Colonic mucosa (tissue), 4 donors: ENCODE data around the gene SLC36A3. TPM values are rescaled to one million over a fixed set of nuclear protein-coding genes. Genes with fewer than 3 reads are reported as not detected.
"Not testable (repeated sequence)": the region's sequence is repeated elsewhere in the genome, so short reads cannot be mapped to it uniquely, and the experiment has no call there.

Experiments
- DNase-seq: peaks from one replicate; pipeline ENCODE4 v3.0.0-alpha.2; 2020
- H3K27ac ChIP-seq: fragments of 200-600 bp; one replicate; pipeline ENCODE4 v1.8.0; 2021
- H3K27me3 ChIP-seq: fragments of 200-600 bp; one replicate; pipeline ENCODE4 v1.8.0; 2021
- H3K36me3 ChIP-seq: fragments of 200-600 bp; one replicate; pipeline ENCODE4 v1.8.0; 2021
- H3K4me1 ChIP-seq: fragments of 200-600 bp; one replicate; pipeline ENCODE4 v1.8.0; 2021; ENCODE audit warnings: mild to moderate bottlenecking
- H3K4me3 ChIP-seq: fragments of 200-600 bp; one replicate; pipeline ENCODE4 v1.8.0; 2021
- H3K9ac ChIP-seq, 2 donors: one replicate each; pipeline ENCODE4 v1.7.0; 2013; ENCODE audit warnings: control low read depth in 2 of 2, low read depth in 2 of 2, low read length in 2 of 2
- H3K9me3 ChIP-seq: fragments of 200-600 bp; one replicate; pipeline ENCODE4 v1.8.0; 2021
- intact Hi-C: fragments of 100-400 bp; cut with DNase I; formaldehyde crosslinking; loops from one replicate; pipeline ENCODE4 v1.14.1; 2022
- total RNA-seq, 2 donors: library from RNA; stranded (reverse); fragmentation: NEBNext Ultra II Directional in 1 of 2; extraction: Animal tissue kit (Norgen Biotek cat#: 25700) in 1 of 2; gene quantifications; one replicate each; pipeline ENCODE4 v1.2.1, GENCODE V29; 2021
- TF ChIP-seq, protein P1 (sequence below): fragments of 200-600 bp; IDR thresholded peaks from one replicate; pipeline ENCODE4 v1.8.0; 2022; ENCODE audit warnings: antibody characterized with exemption, mild to moderate bottlenecking
- donor health status: healthy.
- donor health status: DM: no; HTN: no; CAD: no.
- donor health status: DM: no; HTN: no; CAD: no.

SLC36A3 gene
- total RNA-seq, 2 donors from 2014 or later: not detected

DNA sequence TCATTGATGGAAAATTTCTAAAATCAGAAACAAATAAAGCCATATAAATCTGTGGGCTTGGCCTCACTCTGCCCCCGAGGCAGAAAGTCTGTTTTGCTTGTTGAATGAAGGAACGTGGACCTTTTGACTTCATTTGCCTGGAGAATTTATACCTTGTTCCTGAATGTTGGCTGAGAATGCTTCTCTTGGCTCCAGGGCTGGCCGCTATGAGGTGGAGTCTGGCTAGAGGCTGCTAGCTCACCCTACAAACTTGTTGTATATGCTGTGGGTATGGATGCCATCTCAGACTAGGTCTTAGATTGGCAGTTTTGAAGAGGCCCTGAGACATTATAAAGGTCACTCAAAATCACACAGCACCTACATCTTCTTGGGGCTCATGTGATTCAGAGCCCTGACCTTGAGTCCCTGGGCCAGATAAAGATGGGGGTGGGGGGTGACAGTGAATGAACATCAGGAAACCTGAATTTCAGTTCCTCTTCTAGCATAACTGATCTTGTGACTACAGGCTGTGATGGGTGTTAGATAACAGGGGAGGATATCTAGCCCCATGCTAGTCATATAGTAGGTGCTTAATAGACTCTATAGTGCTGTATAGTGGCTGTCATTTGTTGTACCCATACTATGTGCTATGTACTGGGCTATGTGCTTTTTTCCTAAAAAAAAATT is 47.8 kb downstream of the SLC36A3 start:
- Histone ChIP-seq H3K27me3 (no peaks in the 10 kb centered on the region), H3K4me3 (no peak overlapping the region), H3K9ac (no peak overlapping the region), H3K36me3 (no peaks in the 10 kb centered on the region), H3K4me1 (peaks cover 6% of the 10 kb centered on the region), H3K9me3 (no peaks in the 10 kb centered on the region), H3K27ac (no peak overlapping the region)
- no peak for DNase-seq
- TF ChIP-seq, protein P1, sequence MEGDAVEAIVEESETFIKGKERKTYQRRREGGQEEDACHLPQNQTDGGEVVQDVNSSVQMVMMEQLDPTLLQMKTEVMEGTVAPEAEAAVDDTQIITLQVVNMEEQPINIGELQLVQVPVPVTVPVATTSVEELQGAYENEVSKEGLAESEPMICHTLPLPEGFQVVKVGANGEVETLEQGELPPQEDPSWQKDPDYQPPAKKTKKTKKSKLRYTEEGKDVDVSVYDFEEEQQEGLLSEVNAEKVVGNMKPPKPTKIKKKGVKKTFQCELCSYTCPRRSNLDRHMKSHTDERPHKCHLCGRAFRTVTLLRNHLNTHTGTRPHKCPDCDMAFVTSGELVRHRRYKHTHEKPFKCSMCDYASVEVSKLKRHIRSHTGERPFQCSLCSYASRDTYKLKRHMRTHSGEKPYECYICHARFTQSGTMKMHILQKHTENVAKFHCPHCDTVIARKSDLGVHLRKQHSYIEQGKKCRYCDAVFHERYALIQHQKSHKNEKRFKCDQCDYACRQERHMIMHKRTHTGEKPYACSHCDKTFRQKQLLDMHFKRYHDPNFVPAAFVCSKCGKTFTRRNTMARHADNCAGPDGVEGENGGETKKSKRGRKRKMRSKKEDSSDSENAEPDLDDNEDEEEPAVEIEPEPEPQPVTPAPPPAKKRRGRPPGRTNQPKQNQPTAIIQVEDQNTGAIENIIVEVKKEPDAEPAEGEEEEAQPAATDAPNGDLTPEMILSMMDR: no peak
- intact Hi-C loops: no loop called here

DNA sequence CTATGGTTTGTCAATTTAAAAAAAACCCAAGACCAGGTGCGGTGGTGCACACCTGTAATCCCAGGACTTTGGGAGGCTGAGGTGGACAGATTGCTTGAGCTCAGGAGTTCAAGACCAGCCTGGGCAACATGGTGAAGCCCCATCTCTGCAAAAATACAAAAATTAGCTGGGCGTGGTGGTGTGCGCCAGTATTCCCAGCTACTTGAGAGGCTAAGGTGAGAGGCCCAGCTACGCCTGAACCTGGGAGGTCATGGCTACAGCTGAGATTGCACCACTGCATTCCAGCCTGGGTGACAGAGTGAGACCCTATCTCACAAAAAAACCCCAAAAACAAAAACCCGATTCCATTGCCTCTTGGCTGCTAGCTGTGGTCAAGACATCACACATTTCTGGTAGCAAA is 48.6 kb downstream of the SLC36A3 start:
- H3K9ac ChIP-seq, DNase-seq, H3K27me3 ChIP-seq, H3K9me3 ChIP-seq, intact Hi-C loops, H3K4me1 ChIP-seq, H3K4me3 ChIP-seq, H3K27ac ChIP-seq, H3K36me3 ChIP-seq: not testable (repeated sequence)

DNA sequence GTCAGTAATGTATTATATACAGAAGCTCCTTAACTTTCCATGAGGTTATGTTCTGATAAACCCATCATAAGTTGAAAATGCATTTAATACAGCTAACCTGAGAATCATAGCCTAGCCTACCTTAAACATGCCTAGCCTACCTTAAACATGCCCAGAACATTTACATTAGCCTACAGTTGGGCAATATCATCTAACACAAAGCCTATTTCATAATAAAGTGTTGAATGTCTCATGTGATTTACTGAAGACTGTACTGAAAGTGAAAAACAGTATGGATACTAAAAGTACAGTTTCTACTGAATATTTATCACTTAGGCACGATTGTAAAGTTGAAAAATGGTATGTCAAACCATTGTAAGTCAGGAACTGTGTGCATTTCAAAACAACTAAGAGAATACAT is 49.0 kb downstream of the SLC36A3 start:
- TF ChIP-seq, protein P1: no peak
- no peak for DNase-seq
- Histone ChIP-seq H3K9ac (no peak overlapping the region), H3K4me1 (peaks cover 6% of the 10 kb centered on the region), H3K9me3 (no peaks in the 10 kb centered on the region), H3K27ac (no peak overlapping the region), H3K4me3 (no peak overlapping the region), H3K36me3 (no peaks in the 10 kb centered on the region), H3K27me3 (no peaks in the 10 kb centered on the region)
- intact Hi-C loops: no loop called here

DNA sequence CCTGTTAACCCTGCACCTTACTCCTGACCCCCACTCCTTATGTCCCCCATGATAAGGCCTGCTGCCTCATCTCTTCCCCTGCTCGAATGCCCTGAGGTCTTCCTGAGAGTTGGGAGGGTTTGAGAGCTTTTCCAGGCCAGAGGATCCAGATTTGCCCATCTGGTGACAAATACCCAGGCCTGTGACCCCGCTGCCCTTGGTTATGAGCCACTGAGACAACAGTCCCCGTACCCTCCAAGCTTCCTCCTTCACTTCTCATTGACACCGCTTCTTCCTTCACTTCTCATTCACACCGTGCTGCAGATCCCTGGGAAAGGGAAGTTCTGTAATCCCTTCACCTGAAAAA is 50.0 kb downstream of the SLC36A3 start:
- peak; percentile 28 for DNase-seq
- TF ChIP-seq, protein P1: no peak
- Histone ChIP-seq H3K4me1 (peaks cover 6% of the 10 kb centered on the region), H3K27me3 (no peaks in the 10 kb centered on the region), H3K4me3 (peak overlapping the region; percentile 65), H3K27ac (peak overlapping the region; percentile 73), H3K9me3 (no peaks in the 10 kb centered on the region), H3K9ac (peak overlapping the region; percentile 78 to 98), H3K36me3 (no peaks in the 10 kb centered on the region)
- intact Hi-C loops: no loop called here

DNA sequence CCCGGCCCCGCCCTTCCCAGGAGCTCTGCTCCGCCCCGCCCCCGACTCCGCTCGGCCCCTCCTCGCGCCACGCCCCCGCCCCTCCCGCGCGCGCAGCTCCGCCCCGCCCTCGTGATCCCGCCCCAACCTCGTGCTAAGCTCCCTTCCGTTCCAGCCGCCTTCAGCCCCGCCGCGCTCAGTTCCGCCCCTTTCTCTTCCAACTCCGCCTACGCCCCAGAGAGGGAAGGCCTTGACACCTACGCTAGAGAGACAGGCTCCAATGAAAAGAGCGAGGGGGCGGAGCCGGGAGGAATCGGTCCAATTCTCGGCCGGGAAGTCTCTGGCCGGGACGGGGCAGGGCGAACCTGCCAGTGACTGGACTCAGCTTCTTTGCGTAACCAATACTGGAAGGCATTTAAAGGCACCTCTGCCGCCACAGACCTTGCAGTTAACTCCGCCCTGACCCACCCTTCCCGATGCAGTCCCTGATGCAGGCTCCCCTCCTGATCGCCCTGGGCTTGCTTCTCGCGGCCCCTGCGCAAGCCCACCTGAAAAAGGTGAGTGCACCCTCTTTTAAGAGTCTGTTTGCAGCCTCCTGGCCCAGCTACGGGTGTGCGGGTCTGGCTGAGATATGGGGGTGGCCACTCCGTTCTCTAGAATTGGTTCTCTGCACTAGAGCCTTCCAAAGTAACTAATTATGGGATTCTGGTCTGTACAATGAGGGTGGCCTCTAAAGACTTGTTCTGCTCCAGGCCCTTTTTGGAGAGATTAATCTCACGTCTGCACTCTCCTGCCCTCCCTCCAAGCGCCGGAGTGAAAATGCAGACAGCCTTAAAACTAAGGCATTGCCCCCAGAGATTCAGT is 50.6 kb downstream of the SLC36A3 start, which contains the start of gene GM2A:
GM2A (plus strand) TSS at position 424 of the 843 bp plus-strand sequence; CDS start at position 456, 32 bp downstream.
- intact Hi-C loops: no loop called here
- Histone ChIP-seq H3K4me1 (peaks cover 6% of the 10 kb centered on the region), H3K9ac (peak within 1 kb of the TSS; percentile 78 to 98), H3K9me3 (no peaks in the 10 kb centered on the region), H3K36me3 (no peaks in the 10 kb centered on the region), H3K4me3 (peak within 1 kb of the TSS; percentile 65), H3K27ac (peak within 1 kb of the TSS; percentile 73), H3K27me3 (no peaks in the 10 kb centered on the region)
- peak; percentile 100 for DNase-seq
- TF ChIP-seq, protein P1: no peak

DNA sequence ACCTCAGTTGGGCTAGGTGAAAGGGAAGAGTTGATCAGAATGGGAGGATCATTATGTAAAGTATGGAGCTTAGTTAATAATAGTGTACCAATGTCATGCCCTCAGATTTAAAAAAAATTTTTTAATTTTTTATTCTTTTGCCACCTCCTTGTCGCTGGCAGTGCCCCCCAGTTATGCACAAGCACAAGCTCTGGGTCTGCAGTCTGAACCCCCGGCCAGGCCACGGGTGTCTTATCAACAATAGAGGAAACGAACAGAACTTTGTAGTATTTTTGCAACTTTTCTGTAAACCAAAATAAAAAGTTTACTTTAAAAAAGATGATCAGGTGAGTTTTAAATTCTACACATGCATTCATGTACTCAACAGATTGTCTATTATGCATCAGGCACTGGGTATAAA is 51.9 kb downstream of the SLC36A3 start:
- no peaks in the 10 kb centered on the region for H3K36me3 ChIP-seq
- H3K27ac ChIP-seq: peak overlapping the region; percentile 56
- DNase-seq: no peak
- no peak overlapping the region for H3K9ac ChIP-seq
- peaks cover 6% of the 10 kb centered on the region for H3K4me1 ChIP-seq
- intact Hi-C loops: no loop called here
- H3K4me3 ChIP-seq: no peak overlapping the region
- H3K27me3 ChIP-seq: no peaks in the 10 kb centered on the region
- TF ChIP-seq, protein P1: no peak
- no peaks in the 10 kb centered on the region for H3K9me3 ChIP-seq
